Caco-2 (cell line): ENCODE data around the gene TOMM40L. TPM values are rescaled to one million over a fixed set of nuclear protein-coding genes. Genes with fewer than 3 reads are reported as not detected.

Experiments used
- BruUV-seq: library from RNA; stranded (reverse); fragments of 400-500 nt; replicated peaks from 2 replicates; lab custom pipeline; 2021; lab: Mats Ljungman, UMichigan
- CTCF ChIA-PET: fragments of 300-600 bp; sonication (Branson Sonifier 250); formaldehyde crosslinking; loops from one replicate; lab custom pipeline; 2022; ENCODE audit warnings: antibody characterized with exemption; lab: Charles Lee
- POLR2A ChIA-PET: fragments of 300-600 bp; sonication (Branson Sonifier 250); formaldehyde crosslinking; loops from one replicate; lab custom pipeline; 2022; ENCODE audit warnings: antibody characterized with exemption; lab: Charles Lee
- DNase-seq, 2 experiments: peaks; one replicate each; pipeline versions ENCODE4 v3.0.0 to v3.0.0-alpha.2; 2020 to 2022
- H3K27me3 ChIP-seq: replicated peaks from 2 replicates; pipeline ENCODE4 v1.6.0; 2011; ENCODE audit warnings: low read length; ENCODE audit not compliant: control insufficient read depth, insufficient read depth
- H3K36me3 ChIP-seq: 2 replicates; pipeline ENCODE4 v1.5.1; 2011; ENCODE audit warnings: low read length; ENCODE audit not compliant: control insufficient read depth, insufficient read depth
- H3K4me1 ChIP-seq: fragments of 250-450 bp; sonication (Bioruptor Pico); 2 replicates; pipeline ENCODE4 v1.5.1; 2020; ENCODE audit warnings: mild to moderate bottlenecking
- H3K4me3 ChIP-seq: 2 replicates; pipeline ENCODE4 v1.5.1; 2011; ENCODE audit warnings: low read depth, mild to moderate bottlenecking, control low read depth, low read length
- H3K9me3 ChIP-seq: fragments of 250-450 bp; sonication (Bioruptor Pico); 2 replicates; pipeline ENCODE4 v1.5.1; 2020; ENCODE audit warnings: mild to moderate bottlenecking, moderate library complexity
- H3K27ac Mint-ChIP-seq: one replicate; pipeline ENCODE4 v1.8.0; 2022; ENCODE audit warnings: mixed read lengths; ENCODE audit not compliant: unreplicated experiment
- H3K27me3 Mint-ChIP-seq: one replicate; pipeline ENCODE4 v1.8.0; 2022; ENCODE audit warnings: mixed read lengths; ENCODE audit not compliant: insufficient read depth, unreplicated experiment
- H3K36me3 Mint-ChIP-seq: one replicate; pipeline ENCODE4 v1.8.0; 2022; ENCODE audit warnings: mild to moderate bottlenecking, mixed read lengths; ENCODE audit not compliant: insufficient read depth, unreplicated experiment
- H3K4me1 Mint-ChIP-seq: one replicate; pipeline ENCODE4 v1.8.0; 2022; ENCODE audit warnings: low read depth, mixed read lengths; ENCODE audit not compliant: unreplicated experiment
- H3K4me3 Mint-ChIP-seq: one replicate; pipeline ENCODE4 v1.8.0; 2022; ENCODE audit warnings: mild to moderate bottlenecking, moderate library complexity, mixed read lengths; ENCODE audit not compliant: unreplicated experiment
- H3K9me3 Mint-ChIP-seq: one replicate; pipeline ENCODE4 v1.8.0; 2022; ENCODE audit warnings: mixed read lengths; ENCODE audit not compliant: unreplicated experiment
- CTCF ChIP-seq, 2 experiments: fragments of 200-600 bp in 1 of 2; IDR thresholded peaks; 1 replicate in 1 of 2; 2 replicates in 1 of 2; pipeline versions ENCODE4 v1.5.1 to v1.8.0; 2011 to 2022; ENCODE audit warnings: antibody characterized with exemption in 1 of 2, control low read depth in 1 of 2, inconsistent platforms in 1 of 2, low read depth in 1 of 2, low read length in 1 of 2, mild to moderate bottlenecking in 1 of 2, moderate library complexity in 1 of 2; ENCODE audit not compliant: insufficient read depth in 1 of 2, severe bottlenecking in 1 of 2, unreplicated experiment in 1 of 2
- intact Hi-C: fragments of 100-400 bp; cut with micrococcal nuclease; formaldehyde crosslinking; loops from one replicate; pipeline ENCODE4 v1.10.0; 2022; ENCODE audit not compliant: unreplicated experiment
- total RNA-seq: library from RNA; stranded (reverse); gene quantifications from 2 replicates; pipeline ENCODE4 v1.2.3, GENCODE V29; 2022

The TOMM40L gene
- total RNA-seq, 1 experiment from 2014 or later = 23.1 TPM

- Mint-ChIP-seq H3K36me3 (peaks cover 70% of the 10 kb centered on the region), H3K27me3 (no peaks in the 10 kb centered on the region), H3K4me3 (peak overlapping the region; percentile 99), H3K4me1 (peaks cover 50% of the 10 kb centered on the region), H3K9me3 (peaks cover 24% of the 10 kb centered on the region), H3K27ac (peak overlapping the region; percentile 97)
- POLR2A ChIA-PET = interaction anchor here (0.6 to 2.2 kb wide), 16 partner anchors 8 to 205 kb away, joined by 3 to 41 read pairs (median 4); partner anchors contain the start of genes B4GALT3, F11R, NDUFS2 and SDHC
- TF ChIP-seq CTCF (IDR thresholded peaks at IDR 0.05; ENCODE audit: insufficient read depth in 1 of 2, low read depth in 1 of 2, low read length in 1 of 2, severe bottlenecking in 1 of 2, unreplicated experiment in 1 of 2) = no peak
- DNase-seq = no peak
- peaks cover 54% of the 10 kb centered on the region for H3K4me1 ChIP-seq
- no peaks in the 10 kb centered on the region for H3K27me3 ChIP-seq
- no peak overlapping the region for H3K4me3 ChIP-seq
- peaks cover 8% of the 10 kb centered on the region; the same call in 1 of the 2 replicates for H3K9me3 ChIP-seq
- BruUV-seq = no TSS peak
- H3K36me3 ChIP-seq = peaks cover 6% of the 10 kb centered on the region
- intact Hi-C loops = loop anchor here (1.0 kb wide), 4 partner anchors 8 to 89 kb away; partner anchors contain the start of gene SDHC
- CTCF ChIA-PET = interaction anchor here (0.5 to 3.6 kb wide), 30 partner anchors 9 to 215 kb away, joined by 3 to 44 read pairs (median 6); partner anchors contain the start of genes CFAP126, F11R, NDUFS2 and PPOX
These were observed 704 bp upstream of the TOMM40L start for GRCh38 chr1:161225178-161225533.

GRCh38 chr1:161226320-161226711 is 456 bp downstream of the TOMM40L start:
- TF ChIP-seq CTCF (IDR thresholded peaks at IDR 0.05; ENCODE audit: insufficient read depth in 1 of 2, low read depth in 1 of 2, low read length in 1 of 2, severe bottlenecking in 1 of 2, unreplicated experiment in 1 of 2) = no peak
- Histone ChIP-seq H3K4me1 (peaks cover 44% of the 10 kb centered on the region), H3K27me3 (no peaks in the 10 kb centered on the region), H3K4me3 (peak overlapping the region; percentile 69), H3K36me3 (peaks cover 6% of the 10 kb centered on the region), H3K9me3 (peaks cover 8% of the 10 kb centered on the region; the same call in 1 of the 2 replicates)
- peak overlapping the region; percentile 97 for H3K27ac Mint-ChIP-seq
- no TSS peak for BruUV-seq
- CTCF ChIA-PET = interaction anchor here (0.8 to 3.6 kb wide), 19 partner anchors 10 to 155 kb away, joined by 3 to 44 read pairs (median 7); partner anchors contain the start of genes B4GALT3, DEDD, NDUFS2 and SDHC
- POLR2A ChIA-PET = interaction anchor here (0.5 to 2.2 kb wide), 8 partner anchors 10 to 163 kb away, joined by 3 to 41 read pairs (median 14); partner anchors contain the start of genes NDUFS2, PCP4L1 and SDHC
- H3K27me3 Mint-ChIP-seq = no peaks in the 10 kb centered on the region
- peaks cover 64% of the 10 kb centered on the region for H3K36me3 Mint-ChIP-seq
- no peak for DNase-seq
- intact Hi-C loops = no loop called here
- H3K4me3 Mint-ChIP-seq = peak overlapping the region; percentile 99
- H3K9me3 Mint-ChIP-seq = peaks cover 24% of the 10 kb centered on the region
- peaks cover 42% of the 10 kb centered on the region for H3K4me1 Mint-ChIP-seq

DNA sequence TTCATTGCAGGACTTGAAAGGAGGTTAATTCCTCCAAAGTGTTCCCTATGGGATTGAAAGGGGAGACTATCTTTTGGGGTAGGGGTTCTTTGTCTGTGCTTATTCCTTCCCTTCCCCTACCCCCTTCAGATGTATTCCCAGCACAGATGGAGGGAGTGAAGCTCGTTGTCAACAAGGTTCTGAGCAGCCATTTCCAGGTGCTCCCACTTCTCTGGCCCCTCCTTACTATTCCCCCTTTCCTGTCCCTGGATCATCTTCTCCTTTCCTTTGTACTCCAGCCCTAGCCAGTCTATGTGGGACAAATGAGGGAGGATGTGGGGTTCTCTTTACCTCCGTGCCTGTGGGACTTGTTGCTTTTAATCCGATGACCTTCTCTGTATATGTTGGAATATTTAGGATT is 899 bp downstream of the TOMM40L start:
- no peak for DNase-seq
- Mint-ChIP-seq H3K4me1 (peaks cover 42% of the 10 kb centered on the region), H3K4me3 (peak overlapping the region; percentile 99), H3K9me3 (peaks cover 22% of the 10 kb centered on the region), H3K36me3 (peaks cover 60% of the 10 kb centered on the region), H3K27ac (peak overlapping the region; percentile 97), H3K27me3 (no peaks in the 10 kb centered on the region)
- peaks cover 6% of the 10 kb centered on the region for H3K36me3 ChIP-seq
- peaks cover 8% of the 10 kb centered on the region; the same call in 1 of the 2 replicates for H3K9me3 ChIP-seq
- no peaks in the 10 kb centered on the region for H3K27me3 ChIP-seq
- peak overlapping the region; percentile 69 for H3K4me3 ChIP-seq
- peaks cover 44% of the 10 kb centered on the region for H3K4me1 ChIP-seq
- POLR2A ChIA-PET = interaction anchor here (1.7 to 2.2 kb wide), 2 partner anchors 10 to 24 kb away, joined by 11 to 41 read pairs; partner anchors contain the start of gene NDUFS2
- CTCF ChIA-PET = interaction anchor here (0.8 to 3.6 kb wide), 6 partner anchors 10 to 155 kb away, joined by 3 to 44 read pairs (median 14); no protein-coding TSS in a partner anchor
- TF ChIP-seq CTCF (IDR thresholded peaks at IDR 0.05; ENCODE audit: insufficient read depth in 1 of 2, low read depth in 1 of 2, low read length in 1 of 2, severe bottlenecking in 1 of 2, unreplicated experiment in 1 of 2) = no peak
- BruUV-seq = no TSS peak
- intact Hi-C loops = loop anchor here (1.0 kb wide), 2 partner anchors 65 to 148 kb away; no protein-coding TSS in a partner anchor
